ENCODE measurements around the gene SKAP2. TPM values are rescaled to one million over a fixed set of nuclear protein-coding genes. Genes with fewer than 3 reads are reported as not detected.
A peak's percentile ranks its signal among the peaks of the same experiment; 100 is the strongest.
"Not testable (repeated sequence)": the region's sequence is repeated elsewhere in the genome, so short reads cannot be mapped to it uniquely, and the experiment has no call there.

Gene SKAP2
- polyA plus RNA-seq, 4 donors = 23.6 to 33.2 (median 31.3) TPM

- peak in 3 of 4 donors; percentile 44 to 67 (median 67) for DNase-seq (ENCODE audit: low read depth in 4 of 4, low spot score in 3 of 4)
Measured at GRCh38 chr7:26857506-26858240, 6.7 kb downstream of the SKAP2 start.

GRCh38 chr7:26857170-26857505 lies 7.3 kb downstream of the SKAP2 start:
- no peak for DNase-seq (ENCODE audit: low read depth in 4 of 4, low spot score in 3 of 4)

- DNase-seq (ENCODE audit: low read depth in 4 of 4, low spot score in 3 of 4) = no peak
Measured at GRCh38 chr7:26856176-26856985, 8.0 kb downstream of the SKAP2 start.

GRCh38 chr7:26854876-26855855 lies 9.2 kb downstream of the SKAP2 start:
- DNase-seq (ENCODE audit: low read depth in 4 of 4, low spot score in 3 of 4) = no peak

GRCh38 chr7:26853788-26854393 lies 10.5 kb downstream of the SKAP2 start:
- DNase-seq (ENCODE audit: low read depth in 4 of 4, low spot score in 3 of 4) = peak in 2 of 4 donors; percentile 63 to 72

- DNase-seq (ENCODE audit: low read depth in 4 of 4, low spot score in 3 of 4) = no peak
Measured at GRCh38 chr7:26850193-26850651, 14.2 kb downstream of the SKAP2 start.

GRCh38 chr7:26843705-26844104 lies 20.7 kb downstream of the SKAP2 start:
- DNase-seq (ENCODE audit: low read depth in 4 of 4, low spot score in 3 of 4) = no peak

GRCh38 chr7:26842897-26843296 lies 21.5 kb downstream of the SKAP2 start:
- no peak for DNase-seq (ENCODE audit: low read depth in 4 of 4, low spot score in 3 of 4)

- DNase-seq (ENCODE audit: low read depth in 4 of 4, low spot score in 3 of 4) = no peak
Measured at GRCh38 chr7:26841003-26841739, 23.2 kb downstream of the SKAP2 start.

- DNase-seq (ENCODE audit: low read depth in 4 of 4, low spot score in 3 of 4) = not testable (repeated sequence)
Measured at GRCh38 chr7:26836793-26837192, 27.6 kb downstream of the SKAP2 start.

GRCh38 chr7:26815426-26815825 lies 49.0 kb downstream of the SKAP2 start:
- DNase-seq (ENCODE audit: low read depth in 4 of 4, low spot score in 3 of 4) = no peak

GRCh38 chr7:26813432-26813831 lies 51.0 kb downstream of the SKAP2 start:
- DNase-seq (ENCODE audit: low read depth in 4 of 4, low spot score in 3 of 4) = peak in 1 of 4 donors; percentile 18

GRCh38 chr7:26794541-26794940 lies 69.8 kb downstream of the SKAP2 start:
- DNase-seq (ENCODE audit: low read depth in 4 of 4, low spot score in 3 of 4) = no peak

- DNase-seq (ENCODE audit: low read depth in 4 of 4, low spot score in 3 of 4) = no peak
Measured at GRCh38 chr7:26792576-26792975, 71.8 kb downstream of the SKAP2 start.

GRCh38 chr7:26792006-26792405 lies 72.4 kb downstream of the SKAP2 start:
- DNase-seq (ENCODE audit: low read depth in 4 of 4, low spot score in 3 of 4) = no peak

- no peak for DNase-seq (ENCODE audit: low read depth in 4 of 4, low spot score in 3 of 4)
Measured at GRCh38 chr7:26789481-26790184, 74.8 kb downstream of the SKAP2 start.

- DNase-seq (ENCODE audit: low read depth in 4 of 4, low spot score in 3 of 4) = peak in 1 of 4 donors; percentile 10
Measured at GRCh38 chr7:26787701-26788100, 76.7 kb downstream of the SKAP2 start.

- DNase-seq (ENCODE audit: low read depth in 4 of 4, low spot score in 3 of 4) = no peak
Measured at GRCh38 chr7:26784118-26784517, 80.3 kb downstream of the SKAP2 start.

- no peak for DNase-seq (ENCODE audit: low read depth in 4 of 4, low spot score in 3 of 4)
Measured at GRCh38 chr7:26782501-26782900, 81.9 kb downstream of the SKAP2 start.
